ENCODE results near the gene MKKS.
A peak's percentile ranks its signal among the peaks of the same experiment; 100 is the strongest.

Gene MKKS

GRCh38 chr20:10433623-10434466 lies at the start of gene MKKS:
TSS of gene MKKS (minus strand) at chr20:10434222. CDS start at chr20:10413514, 20,708 bp downstream.
- peak; percentile 91 for DNase-seq (ENCODE audit: low read depth)

- DNase-seq (ENCODE audit: low read depth) = no peak
Observed at GRCh38 chr20:10483691-10484090, 49.7 kb upstream of the MKKS start.

GRCh38 chr20:10481676-10482075 lies 47.7 kb upstream of the MKKS start:
- DNase-seq (ENCODE audit: low read depth) = no peak

- no peak for DNase-seq (ENCODE audit: low read depth)
Observed at GRCh38 chr20:10478930-10479329, 44.9 kb upstream of the MKKS start.

- no peak for DNase-seq (ENCODE audit: low read depth)
Observed at GRCh38 chr20:10478205-10478604, 44.2 kb upstream of the MKKS start.

GRCh38 chr20:10476319-10476724 lies 42.3 kb upstream of the MKKS start:
- peak; percentile 46 for DNase-seq (ENCODE audit: low read depth)

- no peak for DNase-seq (ENCODE audit: low read depth)
Observed at GRCh38 chr20:10475225-10475624, 41.2 kb upstream of the MKKS start.

GRCh38 chr20:10474606-10475184 lies 40.7 kb upstream of the MKKS start:
- no peak for DNase-seq (ENCODE audit: low read depth)

- DNase-seq (ENCODE audit: low read depth) = no peak
Observed at GRCh38 chr20:10472871-10473270, 38.8 kb upstream of the MKKS start.

GRCh38 chr20:10470276-10470675 lies 36.3 kb upstream of the MKKS start:
- no peak for DNase-seq (ENCODE audit: low read depth)

GRCh38 chr20:10469599-10469998 lies 35.6 kb upstream of the MKKS start:
- DNase-seq (ENCODE audit: low read depth) = peak; percentile 75

GRCh38 chr20:10469056-10469455 lies 35.0 kb upstream of the MKKS start:
- no peak for DNase-seq (ENCODE audit: low read depth)

- no peak for DNase-seq (ENCODE audit: low read depth)
Observed at GRCh38 chr20:10468340-10468845, 34.4 kb upstream of the MKKS start.

GRCh38 chr20:10467681-10468339 lies 33.8 kb upstream of the MKKS start:
- no peak for DNase-seq (ENCODE audit: low read depth)

- DNase-seq (ENCODE audit: low read depth) = no peak
Observed at GRCh38 chr20:10466855-10467254, 32.8 kb upstream of the MKKS start.

- DNase-seq (ENCODE audit: low read depth) = no peak
Observed at GRCh38 chr20:10466325-10466724, 32.3 kb upstream of the MKKS start.

- DNase-seq (ENCODE audit: low read depth) = no peak
Observed at GRCh38 chr20:10465135-10465534, 31.1 kb upstream of the MKKS start.

GRCh38 chr20:10463622-10464021 lies 29.6 kb upstream of the MKKS start:
- peak; percentile 29 for DNase-seq (ENCODE audit: low read depth)

GRCh38 chr20:10462516-10462915 lies 28.5 kb upstream of the MKKS start:
- DNase-seq (ENCODE audit: low read depth) = peak; percentile 28

GRCh38 chr20:10461495-10461894 lies 27.5 kb upstream of the MKKS start:
- DNase-seq (ENCODE audit: low read depth) = no peak

- no peak for DNase-seq (ENCODE audit: low read depth)
Observed at GRCh38 chr20:10454151-10454750, 20.2 kb upstream of the MKKS start.

GRCh38 chr20:10453241-10453640 lies 19.2 kb upstream of the MKKS start:
- DNase-seq (ENCODE audit: low read depth) = no peak

Measured in ELR (cell line).